ENCODE results near the gene EPHA7. TPM values are rescaled to one million over a fixed set of nuclear protein-coding genes. Genes with fewer than 3 reads are reported as not detected.

Gene EPHA7
- total RNA-seq, 1 experiment from 2014 or later = 9.5 TPM

- Histone ChIP-seq H2BK120ac (ENCODE audit: low read depth, low read length, poor library complexity, severe bottlenecking) (no peak overlapping the region), H3K27ac (ENCODE audit: insufficient read length, low read depth, low read length) (no peak overlapping the region), H3K4me2 (ENCODE audit: insufficient read depth, insufficient read length, low read length) (no peak overlapping the region), H2BK15ac (ENCODE audit: low read depth, low read length) (no peak overlapping the region), H3T11ph (ENCODE audit: low read length) (no peak overlapping the region), H3K23ac (ENCODE audit: insufficient read length, low read depth, low read length) (no peak overlapping the region), H2BK5ac (ENCODE audit: insufficient read length, low read length) (no peak overlapping the region), H4K20me1 (ENCODE audit: control insufficient read depth, insufficient read depth, insufficient read length) (no peaks in the 10 kb centered on the region), H3K9me3 (ENCODE audit: control insufficient read depth, low read depth, low read length) (no peaks in the 10 kb centered on the region), H3K56ac (ENCODE audit: insufficient read length, low read depth, low read length) (no peak overlapping the region), H3K27me3 (ENCODE audit: insufficient read depth, low read length) (no peaks in the 10 kb centered on the region), H3K23me2 (ENCODE audit: insufficient read length, low read depth, low read length, poor library complexity, severe bottlenecking) (no peaks in the 10 kb centered on the region), H3K4me1 (ENCODE audit: insufficient read depth, low read length) (no peaks in the 10 kb centered on the region), H3K9ac (ENCODE audit: extremely low read depth, insufficient read length, low read length) (no peak overlapping the region), H2BK12ac (ENCODE audit: insufficient read length, low read depth, low read length) (no peak overlapping the region), H2AK5ac (ENCODE audit: insufficient read length, low read length) (no peak overlapping the region), H3K79me2 (ENCODE audit: insufficient read depth, low read length) (no peaks in the 10 kb centered on the region), H3K14ac (ENCODE audit: insufficient read depth, low read length) (no peak overlapping the region), H2AFZ (ENCODE audit: low read length) (no peak overlapping the region), H4K91ac (ENCODE audit: insufficient read length, low read depth, low read length) (no peak overlapping the region), H3K4ac (ENCODE audit: low read depth, low read length) (no peak overlapping the region), H4K5ac (ENCODE audit: insufficient read length, low read depth, low read length) (no peak overlapping the region), H3K79me1 (ENCODE audit: insufficient read depth, low read depth, low read length, poor library complexity, severe bottlenecking) (no peaks in the 10 kb centered on the region), H3K18ac (ENCODE audit: insufficient read length, low read depth, low read length) (no peak overlapping the region), H4K8ac (replicated peaks; ENCODE audit: insufficient read length, low read depth, low read length) (no peak overlapping the region), H2BK20ac (ENCODE audit: low read depth, low read length, poor library complexity, severe bottlenecking) (no peak overlapping the region)
- no peak for TF ChIP-seq CTCF (conservative IDR thresholded peaks at IDR 0.05)
- no peak overlapping the region for H3K27ac Mint-ChIP-seq
- no peak overlapping the region for H3K4me3 Mint-ChIP-seq
- no peaks in the 10 kb centered on the region for H3K27me3 Mint-ChIP-seq (ENCODE audit: low read depth)
- no peaks in the 10 kb centered on the region; a peak in 1 of 7 replicates for H3K36me3 Mint-ChIP-seq (ENCODE audit: insufficient read depth in 1 of 3, low read depth in 3 of 3)
- no peaks in the 10 kb centered on the region for H3K9me3 Mint-ChIP-seq
- H3K4me1 Mint-ChIP-seq = no peaks in the 10 kb centered on the region
- DNase-seq = no peak
- WGBS (ENCODE audit: extremely low coverage, insufficient read length, low lambda C conversion rate) = no CpG with 5 or more reads among the region's 3 CpGs
These were observed 160.0 kb downstream of the EPHA7 start for GRCh38 chr6:93259332-93259731.

All from H9 (cell line).